RPMI7951 (cell line): ENCODE results near the gene MAMSTR. TPM values are rescaled to one million over a fixed set of nuclear protein-coding genes. Genes with fewer than 3 reads are reported as not detected.
A peak's percentile ranks its signal among the peaks of the same experiment; 100 is the strongest.

ENCODE experiments used
- DNase-seq: peaks from one replicate; pipeline ENCODE4 v3.0.0-alpha.2; 2012; ENCODE audit warnings: low read depth
- total RNA-seq: library from RNA; depleted of rRNA; stranded (reverse); fragments of >200 nt; shearing (Covaris generic); gene quantifications from 2 replicates; pipeline ENCODE4 v1.2.3, GENCODE V29; 2014

The MAMSTR gene
- total RNA-seq, 1 experiment from 2014 or later: 0.24 TPM

GRCh38 chr19:48746110-48746509 lies 26.6 kb upstream of the MAMSTR start:
- DNase-seq: no peak

DNA sequence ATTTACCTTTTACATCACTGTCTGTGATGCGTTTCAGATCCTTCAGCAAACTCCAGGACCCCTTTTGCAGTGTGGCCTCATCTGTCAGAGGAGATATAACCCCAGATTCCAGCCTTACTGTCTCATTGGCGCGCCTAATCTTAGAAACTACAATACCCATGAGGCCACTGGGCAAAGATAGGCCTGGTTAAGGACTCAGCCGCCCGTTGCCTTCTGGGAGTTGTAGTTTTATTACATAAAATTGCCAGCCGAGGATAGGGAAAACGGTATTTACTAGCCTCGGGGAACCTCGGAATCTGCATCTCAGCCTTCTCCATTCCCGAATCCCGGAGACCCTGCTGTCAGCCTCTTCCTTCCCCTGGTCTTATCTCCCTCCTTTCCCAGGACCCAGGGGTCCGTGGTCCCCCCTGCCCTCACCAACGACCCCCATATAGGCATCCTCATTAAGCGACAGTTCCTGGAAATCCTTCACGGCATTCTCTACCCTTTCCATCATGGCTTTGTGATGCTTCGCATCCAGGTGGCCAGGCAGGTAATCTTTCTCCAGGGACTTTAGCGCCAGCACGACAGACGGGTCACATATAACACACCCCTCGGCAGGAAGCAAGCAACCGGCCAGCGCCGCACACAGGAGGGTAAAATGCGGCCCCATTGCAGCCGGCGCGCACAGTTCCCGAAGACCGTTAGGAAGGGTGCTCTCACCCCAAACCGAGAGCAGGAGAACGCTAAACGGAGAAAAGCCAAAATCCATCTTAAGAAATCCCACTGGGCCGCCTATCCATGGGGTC lies 25.9 kb upstream of the MAMSTR start:
- peak; percentile 60 for DNase-seq

DNA sequence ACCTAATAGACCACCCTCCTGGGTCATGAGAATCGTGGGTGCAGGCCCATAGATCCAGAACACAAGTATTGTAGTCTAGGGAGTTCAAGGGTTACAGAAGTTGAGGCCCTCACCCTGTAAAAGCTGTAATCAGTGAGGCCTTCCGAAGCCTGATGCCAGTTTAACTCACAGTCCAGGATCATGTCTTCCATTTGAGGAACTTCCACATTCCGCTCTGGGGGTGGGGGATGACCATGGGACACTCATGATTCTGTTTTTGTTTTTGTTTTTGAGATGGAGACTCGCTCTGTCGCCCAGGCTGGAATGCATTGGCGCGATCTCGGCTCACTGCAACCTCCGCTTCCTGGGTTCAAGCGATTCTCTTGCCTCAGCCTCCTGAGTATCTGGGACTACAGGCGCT lies 22.6 kb upstream of the MAMSTR start:
- DNase-seq: no peak

DNA sequence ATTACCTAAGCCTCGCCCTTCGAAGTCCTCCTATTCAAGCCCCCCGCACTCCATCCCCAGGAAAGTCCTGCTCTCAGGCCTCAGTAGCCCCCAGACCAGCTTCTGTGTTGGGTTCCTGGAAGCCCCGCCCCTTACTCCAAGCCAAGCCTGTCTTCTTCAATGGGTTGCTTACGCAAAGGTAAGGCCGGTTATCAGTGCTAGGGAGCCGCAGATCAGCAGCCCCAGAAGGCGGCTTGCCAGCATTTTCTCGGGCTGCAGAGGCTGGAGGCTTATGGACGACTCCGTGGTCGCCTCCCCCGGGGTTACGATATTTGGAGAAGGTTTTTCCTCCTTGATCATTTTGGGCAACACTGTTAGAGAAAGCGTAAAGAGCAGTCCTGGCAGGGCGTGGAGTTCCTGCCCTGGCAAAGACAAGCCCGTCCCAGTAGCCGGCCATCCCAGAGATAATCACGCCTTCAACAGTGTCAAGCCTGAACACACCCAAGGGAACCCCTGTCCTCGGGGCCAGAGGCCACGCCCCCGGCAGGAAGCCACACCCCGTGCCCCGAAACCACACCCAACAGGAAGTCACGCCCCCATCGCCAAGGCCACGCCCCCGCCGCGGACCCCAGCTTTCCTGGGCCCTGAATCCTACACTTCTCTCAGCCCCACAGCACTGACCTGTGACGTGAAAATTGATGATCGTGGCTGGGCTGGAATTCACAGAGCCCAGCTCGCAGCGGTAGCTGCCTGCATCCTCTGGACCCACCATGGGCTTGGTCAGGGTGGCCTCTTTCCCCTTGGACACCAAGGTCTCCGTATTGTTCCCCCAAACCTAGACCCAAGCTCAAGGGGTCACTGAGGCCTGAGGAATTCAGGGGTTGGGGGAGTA lies 21.8 kb upstream of the MAMSTR start:
- DNase-seq: no peak

- DNase-seq: no peak
These were observed 20.8 kb upstream of the MAMSTR start, which contains the start of gene RASIP1 for GRCh38 chr19:48740164-48740972. TSS of gene RASIP1 (minus strand) at chr19:48740610. CDS start at chr19:48740282, 328 bp downstream.

- DNase-seq: no peak
These were observed 20.1 kb upstream of the MAMSTR start for GRCh38 chr19:48739404-48740163.

GRCh38 chr19:48738557-48739403 lies 19.3 kb upstream of the MAMSTR start:
- peak; percentile 84 for DNase-seq

GRCh38 chr19:48737360-48737998 lies 18.0 kb upstream of the MAMSTR start:
- DNase-seq: no peak

DNA sequence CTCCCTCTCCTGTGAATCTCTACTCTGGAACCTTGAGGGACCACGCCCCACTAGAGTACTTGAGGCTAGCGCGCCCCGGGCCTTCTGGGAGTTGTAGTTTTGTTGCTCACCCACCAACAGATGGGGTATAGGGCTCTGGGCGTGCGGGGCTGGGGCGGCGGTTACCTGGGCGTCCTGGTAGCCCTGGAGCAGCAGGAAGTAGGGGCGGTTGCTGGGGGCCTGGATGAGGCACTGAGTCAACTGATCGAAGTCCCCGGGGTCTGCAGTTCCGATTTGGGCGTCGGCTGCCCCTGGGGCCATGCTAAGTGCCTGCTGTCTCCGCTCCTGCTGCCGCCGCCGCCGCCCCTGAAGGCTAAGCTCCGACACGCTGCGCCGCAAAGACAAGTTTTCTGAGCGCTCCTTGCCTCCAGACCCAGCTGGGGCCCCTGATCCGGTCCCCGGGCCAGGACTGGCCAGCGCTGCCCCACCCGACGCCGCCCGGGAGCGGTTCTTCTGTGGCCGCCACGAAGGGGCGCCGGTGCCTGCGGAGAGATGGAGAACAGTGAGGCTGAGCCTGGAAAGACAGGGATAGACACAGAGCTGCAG lies 15.6 kb upstream of the MAMSTR start:
- DNase-seq: peak; percentile 76

- DNase-seq: no peak
These were observed 15.1 kb upstream of the MAMSTR start for GRCh38 chr19:48734625-48735024.

DNA sequence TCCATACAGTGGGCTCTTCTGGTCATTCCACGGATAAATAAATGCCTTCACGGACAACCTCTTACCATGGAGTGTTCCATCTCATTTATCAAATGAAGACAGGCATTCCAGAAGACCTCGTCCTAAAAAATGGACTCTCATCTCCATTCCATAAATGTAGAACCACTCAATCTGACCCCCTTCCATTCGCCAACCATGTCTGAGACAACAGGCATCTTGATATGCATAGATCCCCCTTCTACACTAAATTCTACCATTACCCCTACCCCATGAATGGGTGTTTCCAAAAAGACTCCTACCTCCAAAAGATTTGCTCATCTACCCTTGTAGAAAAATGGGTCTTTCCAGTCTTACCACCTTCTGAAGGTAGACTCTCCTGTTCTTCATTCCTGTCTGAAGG lies 11.9 kb upstream of the MAMSTR start:
- no peak for DNase-seq

- no peak for DNase-seq
These were observed 9.6 kb upstream of the MAMSTR start for GRCh38 chr19:48728911-48729664.

DNA sequence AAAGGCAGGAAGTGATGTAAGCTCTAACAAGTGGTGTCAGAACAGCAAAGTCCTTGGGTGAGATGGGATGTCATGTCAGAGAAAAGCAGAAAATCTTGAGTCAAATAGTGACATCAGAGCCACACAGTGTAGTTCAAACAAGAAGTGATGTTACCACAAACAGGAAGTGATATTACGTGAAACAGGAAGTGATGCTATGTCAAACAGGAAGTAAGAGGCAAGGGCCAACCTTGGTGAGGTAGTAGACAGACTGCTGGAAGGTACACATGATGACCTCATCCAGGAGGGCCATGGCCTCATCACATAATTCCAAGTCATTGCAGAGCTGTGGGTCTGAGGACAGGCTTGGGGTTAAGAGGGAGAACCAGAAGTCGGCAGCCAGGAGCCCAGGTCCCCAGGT lies 7.0 kb upstream of the MAMSTR start:
- no peak for DNase-seq

DNA sequence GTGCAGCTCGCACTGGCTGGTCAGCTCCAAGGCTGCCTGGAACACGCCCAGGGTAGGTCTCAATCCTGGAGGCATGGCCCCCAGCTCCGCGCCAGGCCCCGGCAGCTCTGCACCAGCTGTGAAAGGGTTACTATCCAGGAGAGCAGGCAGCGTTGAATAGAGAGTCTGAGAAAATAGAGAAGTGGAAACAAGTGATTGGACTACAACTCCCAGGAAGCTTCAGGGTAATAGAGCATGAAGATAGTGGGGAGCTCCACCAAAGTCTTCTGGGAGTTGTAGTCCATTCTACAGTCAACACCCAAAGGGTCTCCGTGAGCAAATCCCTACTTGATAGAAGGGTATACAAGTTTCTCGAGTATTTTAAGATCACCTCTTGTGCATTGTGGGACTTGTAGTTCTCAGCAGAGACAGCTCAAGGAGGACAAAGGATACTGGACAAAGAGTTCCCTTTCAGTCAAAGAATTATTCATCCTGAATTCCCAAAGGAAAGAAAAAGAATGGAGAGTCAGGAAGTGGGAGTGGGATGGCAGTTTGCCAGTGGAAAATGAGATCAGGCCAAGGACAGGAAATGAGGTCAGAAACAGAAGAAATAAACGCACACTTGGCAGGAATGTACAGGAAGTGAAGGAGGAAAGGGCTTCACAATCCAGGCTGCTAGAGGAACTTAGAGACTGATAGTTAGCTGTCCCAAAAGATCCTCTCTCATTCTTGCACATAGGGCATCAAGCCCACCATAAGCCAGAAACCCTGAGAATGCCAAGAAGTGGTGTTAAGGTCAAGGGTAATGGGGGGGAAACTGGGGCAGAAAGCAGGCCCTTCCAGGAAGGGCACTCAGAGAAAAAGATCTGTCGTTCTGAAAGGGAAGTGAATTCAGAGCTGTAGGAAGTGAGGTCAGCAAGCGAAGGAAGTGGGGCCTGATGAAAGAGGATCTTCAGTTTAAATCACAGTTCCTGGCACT lies 5.5 kb upstream of the MAMSTR start:
- DNase-seq: peak; percentile 86

DNA sequence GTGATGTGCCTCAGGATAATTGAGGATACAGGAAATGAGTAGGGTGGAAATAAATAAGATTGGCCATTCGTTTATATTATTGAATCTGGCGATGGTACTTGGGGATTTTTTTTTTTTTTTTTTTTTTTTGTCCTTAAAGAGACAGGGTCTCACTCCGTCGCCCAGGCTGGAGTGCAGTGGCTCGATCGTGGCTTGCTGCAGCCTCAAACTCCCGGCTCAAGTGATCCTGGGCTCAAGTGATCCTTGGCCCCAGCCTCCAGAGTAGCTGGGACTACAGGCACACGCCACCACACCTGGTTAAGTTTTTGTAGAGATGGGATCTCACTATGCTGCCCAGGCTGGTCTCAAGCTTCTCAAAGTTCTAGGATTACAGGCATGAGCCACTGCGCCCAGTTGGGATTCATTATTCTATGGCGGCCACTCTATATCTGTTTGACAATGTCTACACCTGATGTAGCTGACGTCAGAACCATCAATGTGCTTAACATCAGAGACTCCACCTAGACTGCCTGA lies 2.7 kb upstream of the MAMSTR start:
- no peak for DNase-seq

DNA sequence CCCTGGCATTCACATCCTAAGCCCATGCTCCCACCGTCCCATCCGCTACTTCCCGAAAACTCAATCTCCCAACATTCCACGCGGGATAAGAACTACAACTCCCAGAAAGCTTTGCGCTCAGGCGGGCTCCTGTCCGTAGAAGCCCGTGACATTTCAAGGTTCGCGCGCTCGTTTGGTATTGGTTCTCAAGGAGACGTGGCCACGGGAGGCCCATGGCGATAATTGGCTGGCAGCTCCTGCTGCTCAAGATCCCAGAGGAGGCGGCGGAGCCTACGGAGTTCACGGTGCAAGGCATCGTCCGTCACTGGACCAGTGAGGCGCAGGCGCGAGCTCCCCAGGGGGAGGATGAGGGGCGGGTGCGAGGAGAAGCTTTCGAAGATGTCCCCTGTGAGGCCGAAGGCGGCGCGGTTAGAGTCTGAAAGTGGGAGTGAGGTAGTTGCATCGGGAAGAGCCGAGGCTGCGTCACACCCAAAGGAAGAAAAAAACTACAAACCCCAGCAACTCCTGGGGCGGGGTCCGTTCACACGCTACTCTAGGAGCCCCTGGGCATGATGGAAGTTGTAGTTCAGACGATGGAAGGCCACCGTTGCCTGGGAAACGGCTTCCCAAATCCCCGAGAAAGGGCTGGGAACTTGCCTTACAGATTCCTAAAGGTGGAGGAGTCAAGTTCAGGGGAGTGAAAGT lies 1.2 kb upstream of the MAMSTR start:
- DNase-seq: peak; percentile 99

GRCh38 chr19:48720251-48720612 lies 707 bp upstream of the MAMSTR start:
- DNase-seq: no peak
